HCT116 (cell line): ENCODE results near the gene LYAR. TPM values are rescaled to one million over a fixed set of nuclear protein-coding genes. Genes with fewer than 3 reads are reported as not detected.

Experiments
- ATAC-seq: fragments of 200-7000 bp; cut with Tn5 transposase; 2 replicates; pipeline ENCODE4 v1.9.1; 2020; ENCODE audit warnings: mild to moderate bottlenecking, moderate library complexity
- BruUV-seq: library from RNA; stranded (reverse); fragments of 400-500 nt; replicated peaks from 2 replicates; lab custom pipeline; 2021; lab: Mats Ljungman, UMichigan
- CTCF ChIA-PET: fragments of 300-600 bp; sonication (Branson Sonifier 250); formaldehyde crosslinking; loops from one replicate; lab custom pipeline; 2021; ENCODE audit warnings: antibody characterized with exemption; lab: Charles Lee
- POLR2A ChIA-PET: fragments of 300-600, 350-600 bp; sonication (Branson Sonifier 250); formaldehyde crosslinking; loops from one replicate; lab custom pipeline; 2021; ENCODE audit warnings: antibody characterized with exemption; lab: Charles Lee
- RAD21 ChIA-PET, 2 experiments: fragments of 300-600 bp; sonication (Branson Sonifier 250); formaldehyde crosslinking; loops; one replicate each; lab custom pipeline; 2023; ENCODE audit warnings: low total read pairs in 2 of 2; ENCODE audit not compliant: uncharacterized antibody in 2 of 2, unreplicated experiment in 2 of 2, low non-redundant PET in 1 of 2; lab: Charles Lee
- DNase-seq: peaks from one replicate; pipeline ENCODE4 v3.0.0-alpha.2; 2010; ENCODE audit warnings: low read depth, low spot score
- H2AFZ ChIP-seq: fragments of 200-600 bp; shearing (Covaris generic), sonication (generic); 2 replicates; pipeline ENCODE4 v1.6.1; 2017; ENCODE audit warnings: low read depth, mixed run types, mixed read lengths, antibody characterized with exemption, low read length; ENCODE audit not compliant: poor library complexity, severe bottlenecking
- H3K27ac ChIP-seq: 2 replicates; pipeline ENCODE4 v1.5.1; 2012; ENCODE audit warnings: low read depth, low read length
- H3K27me3 ChIP-seq: fragments of 200-600 bp; sonication (generic); 2 replicates; pipeline ENCODE4 v1.6.1; 2016; ENCODE audit warnings: mixed run types, low read length, mixed read lengths; ENCODE audit not compliant: insufficient read depth
- H3K36me3 ChIP-seq, 2 experiments: fragments of 200-500 bp in 1 of 2; fragments of 200-600 bp in 1 of 2; sonication (Bioruptor generic) in 1 of 2; sonication (generic) in 1 of 2; 2 replicates each; pipeline versions ENCODE4 v1.5.1 to v1.6.1; 2014 to 2016; ENCODE audit warnings: low read length in 2 of 2, inconsistent platforms in 1 of 2, mixed read lengths in 1 of 2, mixed run types in 1 of 2; ENCODE audit not compliant: insufficient read depth in 2 of 2, control insufficient read depth in 1 of 2
- H3K4me1 ChIP-seq, 2 experiments: fragments of 200-600 bp in 1 of 2; sonication (generic) in 1 of 2; 2 replicates each; pipeline versions ENCODE4 v1.5.1 to v1.6.1; 2012 to 2017; ENCODE audit warnings: low read length in 2 of 2, inconsistent platforms in 1 of 2, mild to moderate bottlenecking in 1 of 2, mixed read lengths in 1 of 2, mixed run types in 1 of 2, moderate library complexity in 1 of 2; ENCODE audit not compliant: insufficient read depth in 2 of 2, control insufficient read depth in 1 of 2
- H3K4me2 ChIP-seq: fragments of 200-600 bp; sonication (generic); 2 replicates; pipeline ENCODE4 v1.6.1; 2017; ENCODE audit warnings: mixed run types, low read length, mixed read lengths
- H3K4me3 ChIP-seq, 2 experiments: fragments of 200-600 bp in 1 of 2; sonication (generic) in 1 of 2; replicated peaks in 1 of 2; 2 replicates each; pipeline ENCODE4 v1.5.1; 2011 to 2016; ENCODE audit warnings: low read length in 2 of 2, control low read depth in 1 of 2, low read depth in 1 of 2, mild to moderate bottlenecking in 1 of 2, mixed read lengths in 1 of 2, mixed run types in 1 of 2
- H3K79me2 ChIP-seq: fragments of 200-600 bp; sonication (generic); 2 replicates; pipeline ENCODE4 v1.6.1; 2017; ENCODE audit warnings: mild to moderate bottlenecking, mixed run types, low read length, moderate library complexity, mixed read lengths; ENCODE audit not compliant: insufficient read depth
- H3K9ac ChIP-seq: fragments of 200-600 bp; sonication (generic); 2 replicates; pipeline ENCODE4 v1.6.1; 2016; ENCODE audit warnings: low read length, mixed read lengths
- H3K9me2 ChIP-seq: fragments of 200-600 bp; sonication (generic), shearing (Covaris generic); 2 replicates; pipeline ENCODE4 v1.6.1; 2017; ENCODE audit warnings: mixed run types, mild to moderate bottlenecking, moderate library complexity; ENCODE audit not compliant: insufficient read depth
- H3K9me3 ChIP-seq, 2 experiments: fragments of 200-500 bp in 1 of 2; fragments of 200-600 bp in 1 of 2; sonication (Bioruptor generic) in 1 of 2; sonication (generic) in 1 of 2; 2 replicates each; pipeline ENCODE4 v1.6.1; 2014 to 2017; ENCODE audit warnings: low read length in 2 of 2, mixed read lengths in 2 of 2, inconsistent platforms in 1 of 2, low read depth in 1 of 2, mild to moderate bottlenecking in 1 of 2, mixed run types in 1 of 2, moderate library complexity in 1 of 2; ENCODE audit not compliant: control insufficient read depth in 1 of 2, insufficient read depth in 1 of 2
- H4K20me1 ChIP-seq: fragments of 200-600 bp; sonication (generic), shearing (Covaris generic); 2 replicates; pipeline ENCODE4 v1.6.1; 2017; ENCODE audit warnings: mixed run types, mild to moderate bottlenecking, moderate library complexity; ENCODE audit not compliant: insufficient read depth
- EGR1 ChIP-seq: IDR thresholded peaks from 2 replicates; pipeline ENCODE4 v1.6.1; 2012; ENCODE audit warnings: low read depth
- EZH2 ChIP-seq: fragments of 200-600 bp; sonication (generic); IDR thresholded peaks from 2 replicates; pipeline ENCODE4 v1.6.1; 2017; ENCODE audit warnings: antibody characterized with exemption, mixed run types
- REST ChIP-seq: IDR thresholded peaks from 2 replicates; pipeline ENCODE4 v1.6.1; 2012; ENCODE audit warnings: low read depth
- SIN3A ChIP-seq: IDR thresholded peaks from 2 replicates; pipeline ENCODE4 v1.6.1; 2012; ENCODE audit warnings: low read depth
- SP1 ChIP-seq: IDR thresholded peaks from 2 replicates; pipeline ENCODE4 v1.6.1; 2012; ENCODE audit warnings: low read depth
- SRF ChIP-seq: IDR thresholded peaks from 2 replicates; pipeline ENCODE4 v1.6.1; 2012; ENCODE audit warnings: low read depth
- TCF7L2 ChIP-seq: IDR thresholded peaks from 2 replicates; pipeline ENCODE4 v1.7.0; 2011; ENCODE audit warnings: borderline replicate concordance, inconsistent platforms; ENCODE audit not compliant: insufficient read depth, insufficient read length; ENCODE audit errors: extremely low read depth
- intact Hi-C: fragments of 100-400 bp; cut with micrococcal nuclease; formaldehyde crosslinking; loops from 2 replicates; pipeline ENCODE4 v1.10.0; 2022
- total RNA-seq: library from RNA; stranded (reverse); gene quantifications from one replicate; pipeline ENCODE4 v1.2.1, GENCODE V29; 2021; ENCODE audit not compliant: unreplicated experiment

The LYAR gene
- total RNA-seq, 1 experiment from 2014 or later, result 53.0 TPM

- no peaks in the 10 kb centered on the region for H3K27me3 ChIP-seq
- H3K9me3 ChIP-seq, result no peaks in the 10 kb centered on the region
- intact Hi-C loops, result no loop called here
- H2AFZ ChIP-seq, result no peak overlapping the region
- H3K79me2 ChIP-seq, result no peaks in the 10 kb centered on the region
- H3K9ac ChIP-seq, result no peak overlapping the region
- no peak overlapping the region for H3K4me2 ChIP-seq
- CTCF ChIA-PET, result interaction anchor here (1.1 kb wide), 1 partner anchor 43 kb away, joined by 3 read pairs; no protein-coding TSS in a partner anchor
- H3K4me3 ChIP-seq, result no peak overlapping the region
- RAD21 ChIA-PET, result no interaction called here
- peaks cover 8 to 12% of the 10 kb centered on the region in 2 experiments; a peak in 3 of 4 replicates for H3K36me3 ChIP-seq
- POLR2A ChIA-PET, result no interaction called here
- no peak overlapping the region for H3K27ac ChIP-seq
- BruUV-seq, result no TSS peak
- ATAC-seq, result no peak
- no peak for DNase-seq
- H4K20me1 ChIP-seq, result no peaks in the 10 kb centered on the region; the same call in 1 of the 2 replicates
- no peak for TF ChIP-seq TCF7L2
- no peak for TF ChIP-seq SIN3A
- no peaks in the 10 kb centered on the region for H3K4me1 ChIP-seq
- no peaks in the 10 kb centered on the region for H3K9me2 ChIP-seq
Observed at GRCh38 chr4:4302416-4302815, 12.5 kb upstream of the LYAR start.

- no peak for DNase-seq
- ChIA-PET POLR2A (no interaction called here), CTCF (no interaction called here), RAD21 (no interaction called here)
- TF ChIP-seq SRF, result no peak
- no peak for TF ChIP-seq SP1
- no peak for TF ChIP-seq EGR1
- no peak for TF ChIP-seq EZH2
- TF ChIP-seq REST, result no peak
- no peaks in the 10 kb centered on the region for H3K4me1 ChIP-seq
- BruUV-seq, result no TSS peak
- H3K4me2 ChIP-seq, result no peak overlapping the region
- H3K27ac ChIP-seq, result no peak overlapping the region
- peaks cover 8 to 12% of the 10 kb centered on the region in 2 experiments; a peak in 3 of 4 replicates for H3K36me3 ChIP-seq
- ATAC-seq, result no peak
- H3K4me3 ChIP-seq, result no peak overlapping the region
- no peak overlapping the region for H2AFZ ChIP-seq
- no peaks in the 10 kb centered on the region for H3K9me2 ChIP-seq
- H3K27me3 ChIP-seq, result no peaks in the 10 kb centered on the region
- no peaks in the 10 kb centered on the region for H3K9me3 ChIP-seq
- H3K79me2 ChIP-seq, result no peaks in the 10 kb centered on the region
- intact Hi-C loops, result no loop called here
- H3K9ac ChIP-seq, result no peak overlapping the region
- H4K20me1 ChIP-seq, result no peaks in the 10 kb centered on the region; the same call in 1 of the 2 replicates
Observed at GRCh38 chr4:4302001-4302400, 12.0 kb upstream of the LYAR start.
